Psoas muscle (tissue), 8 donors: ENCODE results near the gene DNAJC2. TPM values are rescaled to one million over a fixed set of nuclear protein-coding genes. Genes with fewer than 3 reads are reported as not detected.

Source experiments
- ATAC-seq, 4 donors: fragments of 200-7000 bp; cut with Tn5 transposase; one replicate each; pipeline ENCODE4 v1.9.1; 2020; ENCODE audit warnings: moderate library complexity in 3 of 4, mild to moderate bottlenecking in 2 of 4
- DNase-seq, 2 donors: peaks; one replicate each; pipeline ENCODE4 v3.0.0-alpha.2; 2020
- H3K27ac ChIP-seq: fragments of 200-600 bp; one replicate; pipeline ENCODE4 v1.8.0; 2022
- H3K27me3 ChIP-seq, 3 donors: fragments of 200-600 bp in 1 of 3; one replicate each; pipeline versions ENCODE4 v1.6.1 to v1.8.0; 2013 to 2022; ENCODE audit warnings: low read length in 2 of 3, mild to moderate bottlenecking in 2 of 3, moderate library complexity in 1 of 3; ENCODE audit not compliant: insufficient read depth in 3 of 3
- H3K36me3 ChIP-seq, 2 donors: fragments of 200-600 bp in 1 of 2; one replicate each; pipeline versions ENCODE4 v1.6.1 to v1.8.0; 2013 to 2022; ENCODE audit warnings: low read depth in 1 of 2, mild to moderate bottlenecking in 1 of 2, moderate library complexity in 1 of 2; ENCODE audit not compliant: insufficient read depth in 1 of 2
- H3K4me1 ChIP-seq: fragments of 200-600 bp; one replicate; pipeline ENCODE4 v1.8.0; 2022
- H3K4me3 ChIP-seq: fragments of 200-600 bp; one replicate; pipeline ENCODE4 v1.8.0; 2022; ENCODE audit warnings: mild to moderate bottlenecking
- H3K9me3 ChIP-seq: fragments of 200-600 bp; one replicate; pipeline ENCODE4 v1.8.0; 2022
- WGBS, 3 donors: extraction: QIAGEN DNeasy Blood & Tissue Kit; methylation state at CpG; one replicate each; pipeline versions ENCODE4 v1.1.6 to v1.1.7; 2013; 5-methylcytosine and 5-hydroxymethylcytosine counted together
- intact Hi-C, 2 donors: fragments of 100-400 bp; cut with DNase I; formaldehyde crosslinking; loops; one replicate each; pipeline versions ENCODE4 v1.11.0 to v1.14.2; 2022
- polyA plus RNA-seq, 3 donors: library from polyadenylated mRNA; stranded (reverse); fragments of 200-250 nt; gene quantifications; one replicate each; pipeline ENCODE4 v1.2.3, GENCODE V29; 2013
- total RNA-seq, 4 donors: library from RNA; stranded (reverse); fragmentation: NEBNext Ultra II Directional in 2 of 4; extraction: Animal tissue kit (Norgen Biotek cat#: 25700) in 2 of 4; gene quantifications; one replicate each; pipeline versions ENCODE4 v1.2.1 to v1.2.4, GENCODE V29; 2021 to 2023
- TF ChIP-seq, protein P1 (sequence below): fragments of 200-600 bp; IDR thresholded peaks from one replicate; pipeline ENCODE4 v1.8.0; 2022; ENCODE audit warnings: antibody characterized with exemption
- donor health status: healthy with polysubstance abuse.
- donor health status: DM: no; HTN: no; CAD: no; lungs with moderate emphysema.
- donor health status: Bipolar disorder and iron deficiency.
- donor health status: healthy.
- donor health status: DM: yes; HTN: yes; CAD: no.
- donor health status: DM: no; HTN: no; CAD: no.
- donor health status: DM: no; HTN: no; CAD: no.
- donor health status: DM: yes; HTN: yes; CAD: no.

DNAJC2 gene
- total and polyA plus RNA-seq, 7 donors: 19.8 to 115 (median 33.3) TPM

DNA sequence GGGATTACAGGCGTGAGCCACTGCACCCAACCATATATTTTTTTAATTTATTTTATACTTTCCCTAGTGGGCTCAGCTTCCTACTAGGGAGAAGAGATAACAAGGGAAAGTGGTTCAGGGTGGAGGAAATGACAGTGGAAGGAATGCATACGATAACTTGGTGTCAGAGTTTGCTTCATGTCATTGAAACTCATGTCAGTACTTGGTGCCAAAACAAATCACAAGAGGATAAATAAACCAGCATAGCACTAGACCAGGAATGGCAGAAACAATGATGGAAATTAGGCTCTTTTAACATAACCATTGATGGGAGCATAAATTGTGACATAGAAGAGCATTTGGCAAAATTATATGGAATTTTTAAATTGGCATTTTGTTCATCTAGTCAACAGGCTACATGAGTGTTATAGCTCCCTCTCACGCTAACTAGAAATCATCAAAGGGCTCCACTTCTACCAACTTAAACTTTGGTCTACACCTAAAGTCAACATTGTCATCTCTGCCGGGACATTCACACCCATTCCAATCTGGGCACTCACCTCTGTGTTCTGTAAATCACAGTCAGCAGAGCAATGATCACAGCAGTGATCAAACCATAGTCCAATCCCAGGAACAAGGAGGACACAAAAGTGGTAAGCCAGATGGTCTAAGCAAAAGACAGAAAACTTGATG, 44.0 kb upstream of the DNAJC2 start:
- 75 to 83% (median 83%) methylated on average over 4 of the region's 4 CpGs for WGBS, 3 donors
- Histone ChIP-seq H3K27ac (no peak overlapping the region), H3K27me3 (no peaks in the 10 kb centered on the region), H3K4me3 (no peak overlapping the region), H3K4me1 (no peaks in the 10 kb centered on the region), H3K36me3 (no peaks in the 10 kb centered on the region), H3K9me3 (no peaks in the 10 kb centered on the region)
- ATAC-seq (no peak), DNase-seq (no peak)
- TF ChIP-seq, protein P1, sequence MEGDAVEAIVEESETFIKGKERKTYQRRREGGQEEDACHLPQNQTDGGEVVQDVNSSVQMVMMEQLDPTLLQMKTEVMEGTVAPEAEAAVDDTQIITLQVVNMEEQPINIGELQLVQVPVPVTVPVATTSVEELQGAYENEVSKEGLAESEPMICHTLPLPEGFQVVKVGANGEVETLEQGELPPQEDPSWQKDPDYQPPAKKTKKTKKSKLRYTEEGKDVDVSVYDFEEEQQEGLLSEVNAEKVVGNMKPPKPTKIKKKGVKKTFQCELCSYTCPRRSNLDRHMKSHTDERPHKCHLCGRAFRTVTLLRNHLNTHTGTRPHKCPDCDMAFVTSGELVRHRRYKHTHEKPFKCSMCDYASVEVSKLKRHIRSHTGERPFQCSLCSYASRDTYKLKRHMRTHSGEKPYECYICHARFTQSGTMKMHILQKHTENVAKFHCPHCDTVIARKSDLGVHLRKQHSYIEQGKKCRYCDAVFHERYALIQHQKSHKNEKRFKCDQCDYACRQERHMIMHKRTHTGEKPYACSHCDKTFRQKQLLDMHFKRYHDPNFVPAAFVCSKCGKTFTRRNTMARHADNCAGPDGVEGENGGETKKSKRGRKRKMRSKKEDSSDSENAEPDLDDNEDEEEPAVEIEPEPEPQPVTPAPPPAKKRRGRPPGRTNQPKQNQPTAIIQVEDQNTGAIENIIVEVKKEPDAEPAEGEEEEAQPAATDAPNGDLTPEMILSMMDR: no peak
- intact Hi-C loops: no loop called here

DNA sequence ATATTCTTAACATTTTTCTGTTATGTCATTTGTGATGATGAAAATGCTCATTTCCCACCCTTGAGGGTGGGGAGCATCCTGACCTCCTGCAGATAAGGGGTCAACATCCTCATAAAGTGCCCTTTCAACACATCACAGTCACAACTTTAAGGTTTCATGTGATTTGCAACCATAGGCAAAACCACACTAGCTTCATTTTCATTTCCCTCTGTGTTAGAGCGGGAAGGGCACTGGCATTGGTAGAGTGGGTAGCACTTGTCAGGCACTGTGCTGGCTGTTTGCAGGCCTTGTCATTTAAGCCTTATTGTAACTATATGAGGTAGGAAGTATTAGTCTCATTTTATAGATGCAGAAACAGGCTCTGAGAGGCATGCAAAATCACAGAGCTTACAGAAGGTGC, 42.7 kb upstream of the DNAJC2 start:
- Histone ChIP-seq H3K9me3 (no peaks in the 10 kb centered on the region), H3K4me1 (no peaks in the 10 kb centered on the region), H3K27ac (no peak overlapping the region), H3K4me3 (no peak overlapping the region), H3K36me3 (no peaks in the 10 kb centered on the region), H3K27me3 (no peaks in the 10 kb centered on the region)
- 73 to 76% (median 75%) methylated on average over 1 of the region's 1 CpG for WGBS, 3 donors
- no peak for ATAC-seq
- intact Hi-C loops: no loop called here
- no peak for DNase-seq
- TF ChIP-seq, protein P1: no peak

DNA sequence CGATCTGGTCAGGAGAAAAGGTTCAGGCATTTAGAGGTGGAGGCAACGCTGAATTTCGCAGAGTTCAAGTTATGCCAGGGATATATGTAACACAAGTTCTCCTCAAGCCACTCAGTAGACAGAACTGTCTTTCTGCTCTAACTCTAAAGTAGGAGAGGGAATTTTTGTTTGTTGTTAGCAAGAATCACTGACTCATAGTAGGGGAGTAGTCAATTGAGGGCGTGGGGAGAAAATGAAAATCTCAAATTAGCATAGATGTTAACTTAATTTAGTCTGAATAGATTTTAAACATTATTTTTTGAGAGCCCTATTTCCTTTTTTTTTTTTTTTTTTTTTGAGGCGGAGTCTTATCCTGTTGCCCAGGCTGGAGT, 37.5 kb upstream of the DNAJC2 start:
- TF ChIP-seq, protein P1: no peak
- intact Hi-C loops: no loop called here
- no peaks in the 10 kb centered on the region for H3K9me3 ChIP-seq
- 82 to 88% (median 85%) methylated on average over 4 to 5 of the region's 5 CpGs for WGBS, 3 donors
- no peak overlapping the region for H3K4me3 ChIP-seq
- H3K27ac ChIP-seq: no peak overlapping the region
- DNase-seq (no peak), ATAC-seq (no peak)
- peaks cover 0 to 12% (median 0%) of the 10 kb centered on the region in 3 donors for H3K27me3 ChIP-seq
- no peaks in the 10 kb centered on the region for H3K4me1 ChIP-seq
- H3K36me3 ChIP-seq: no peaks in the 10 kb centered on the region

DNA sequence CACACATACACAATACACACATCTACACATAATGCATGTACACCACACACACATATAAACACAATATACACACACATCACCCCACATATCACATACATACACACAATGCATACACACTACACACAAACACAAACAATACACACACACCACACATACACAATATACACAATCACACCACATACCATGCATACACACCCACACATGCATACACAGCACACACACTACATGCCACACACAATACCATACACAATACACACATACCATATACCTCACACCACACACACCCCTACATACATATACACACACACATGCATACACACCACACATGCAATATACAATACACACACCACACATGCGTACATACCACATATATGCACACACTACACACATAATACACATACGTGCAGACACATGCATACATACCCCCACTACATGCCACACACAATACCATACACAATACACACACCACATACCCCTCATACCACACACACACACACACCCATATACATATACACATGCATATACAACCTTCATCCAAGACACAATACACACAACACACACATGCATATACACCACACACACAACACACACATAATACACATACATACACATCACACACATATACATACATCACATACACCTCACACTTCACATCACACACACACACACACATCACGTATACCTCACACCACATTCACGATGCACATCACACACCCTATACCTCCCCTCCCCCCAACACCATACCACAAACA, 36.9 kb upstream of the DNAJC2 start:
- ATAC-seq: no peak
- H3K4me1 ChIP-seq: no peaks in the 10 kb centered on the region
- TF ChIP-seq, protein P1: no peak
- WGBS, 3 donors: 89 to 92% (median 91%) methylated on average over 4 of the region's 4 CpGs
- H3K27ac ChIP-seq: no peak overlapping the region
- H3K9me3 ChIP-seq: no peaks in the 10 kb centered on the region
- H3K27me3 ChIP-seq: peaks cover 0 to 13% (median 0%) of the 10 kb centered on the region in 3 donors
- no peak for DNase-seq
- no peak overlapping the region for H3K4me3 ChIP-seq
- H3K36me3 ChIP-seq: no peaks in the 10 kb centered on the region
- intact Hi-C loops: no loop called here
